ENCODE measurements around the gene RAB26. TPM values are rescaled to one million over a fixed set of nuclear protein-coding genes. Genes with fewer than 3 reads are reported as not detected.

The RAB26 gene
- total and polyA plus RNA-seq, 2 of the 13 experiments (the other 11 are each of a cell fraction or from before 2014, with no cell fraction given): 0.86 to 3.6 TPM

GRCh38 chr16:2186505-2186904 is 38.1 kb downstream of the RAB26 start:
- Histone ChIP-seq H3K79me2 (ENCODE audit: insufficient read depth, low read length) (no peaks in the 10 kb centered on the region), H3K9me3 (ENCODE audit: low read length) (no peaks in the 10 kb centered on the region), H3K4me3 (replicated peaks in 1 of 3; ENCODE audit: insufficient read depth in 1 of 3, low read depth in 2 of 3, low read length in 3 of 3) (no peak overlapping the region), H3K27ac (ENCODE audit: extremely low read length, insufficient read depth, low read length) (no peak overlapping the region), H4K20me1 (ENCODE audit: insufficient read depth, low read length) (no peaks in the 10 kb centered on the region), H3K4me1 (ENCODE audit: insufficient read depth, low read length) (peaks cover 40% of the 10 kb centered on the region), H2AFZ (ENCODE audit: low read length) (no peak overlapping the region), H3K36me3 (replicated peaks in 1 of 2; ENCODE audit: control insufficient read depth in 1 of 2, insufficient read depth in 2 of 2, low read length in 2 of 2) (no peaks in the 10 kb centered on the region), H3K9ac (ENCODE audit: insufficient read depth, low read depth, low read length) (no peak overlapping the region), H3K4me2 (ENCODE audit: low read depth, low read length) (no peak overlapping the region), H3K27me3 (ENCODE audit: control insufficient read depth in 1 of 2, insufficient read depth in 2 of 2, low read length in 2 of 2) (no peaks in the 10 kb centered on the region)
- POLR2A ChIA-PET: no interaction called here
- CTCF ChIA-PET (ENCODE audit: low intra/inter-chr PET ratio, low total read pairs): no interaction called here
- TF ChIP-seq U2AF2 (IDR thresholded peaks at IDR 0.05; ENCODE audit: low read depth, low read length) (no peak), MTA3 (CRISPR knock-in tag; IDR thresholded peaks at IDR 0.05) (no peak), PREB (CRISPR knock-in tag; IDR thresholded peaks at IDR 0.05) (no peak), ZNF687 (CRISPR knock-in tag; IDR thresholded peaks at IDR 0.05) (no peak), MZF1 (CRISPR knock-in tag; IDR thresholded peaks at IDR 0.05; ENCODE audit: borderline replicate concordance) (no peak), FLYWCH1 (CRISPR knock-in tag; IDR thresholded peaks at IDR 0.05) (no peak), TBX2 (CRISPR knock-in tag; IDR thresholded peaks at IDR 0.05; ENCODE audit: borderline replicate concordance) (no peak), ZNF430 (CRISPR knock-in tag; IDR thresholded peaks at IDR 0.05) (no peak), MYNN (CRISPR knock-in tag; IDR thresholded peaks at IDR 0.05; ENCODE audit: low read depth) (no peak), MED8 (CRISPR knock-in tag; IDR thresholded peaks at IDR 0.05; ENCODE audit: insufficient replicate concordance) (no peak), ZNF7 (CRISPR knock-in tag; IDR thresholded peaks at IDR 0.05) (no peak), SNRNP70 (IDR thresholded peaks at IDR 0.05; ENCODE audit: low read depth, low read length) (no peak), TGIF2 (CRISPR knock-in tag; IDR thresholded peaks at IDR 0.05) (no peak)
- TF ChIP-seq, protein P1, sequence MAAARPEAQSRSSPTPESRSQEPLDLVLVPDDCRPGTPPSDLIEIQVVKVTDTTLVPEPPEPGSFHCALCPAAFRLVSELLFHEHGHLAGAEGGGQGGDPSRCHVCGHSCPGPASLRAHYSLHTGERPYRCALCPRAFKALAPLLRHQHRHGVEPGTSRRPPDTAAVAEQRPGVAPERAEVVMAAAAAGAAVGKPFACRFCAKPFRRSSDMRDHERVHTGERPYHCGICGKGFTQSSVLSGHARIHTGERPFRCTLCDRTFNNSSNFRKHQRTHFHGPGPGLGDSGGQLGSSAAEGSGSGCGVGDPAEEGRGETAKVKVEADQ (CRISPR knock-in tag; IDR thresholded peaks at IDR 0.05; ENCODE audit: borderline replicate concordance): no peak
- intact Hi-C loops (cut with micrococcal nuclease; ENCODE audit: unreplicated experiment): no loop called here
- DNase-seq (ENCODE audit: low spot score) (no peak), ATAC-seq (no peak), FAIRE-seq (no peak)
- in situ Hi-C loops (cut with HindIII; ENCODE audit: extremely low pct_ligation_motif_present, low pct_unique_long_range_greater_than_20kb): no loop called here
- no TSS peak for BruUV-seq (replicated peaks)
- WGBS (ENCODE audit: low lambda C conversion rate): 98% methylated on average over 7 of the region's 20 CpGs
